ENCODE measurements around the gene CDH23.

CDH23 gene

DNA sequence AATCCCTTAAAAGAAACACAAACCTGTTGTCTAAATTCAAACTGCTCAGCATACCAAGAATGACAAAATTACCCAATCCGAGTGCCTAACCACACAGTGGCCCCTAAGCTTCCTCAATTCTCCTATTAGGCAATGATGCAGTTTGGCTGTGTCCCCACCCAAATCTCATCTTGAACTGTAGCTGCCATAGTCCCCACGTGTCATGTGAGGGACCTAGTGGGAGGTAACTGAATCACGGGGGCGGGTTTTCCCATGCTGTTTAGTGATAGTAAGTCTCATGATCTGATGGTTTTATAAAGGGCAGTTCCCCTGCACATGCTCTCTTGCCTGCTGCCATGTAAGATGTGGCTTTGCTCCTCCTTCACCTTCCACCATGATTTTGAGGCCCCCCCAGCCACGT lies 432.5 kb downstream of the CDH23 start:
- H3K4me3 ChIP-seq (ENCODE audit: low read length, poor library complexity, severe bottlenecking) = no peak overlapping the region
- H3K9me3 ChIP-seq (ENCODE audit: insufficient read depth, low read depth, low read length) = no peaks in the 10 kb centered on the region
- H2AFZ ChIP-seq (ENCODE audit: low read length) = no peak overlapping the region
- H3F3A ChIP-seq (ENCODE audit: low read depth) = no peaks in the 10 kb centered on the region
- no peak overlapping the region for H3K4me2 ChIP-seq (ENCODE audit: low read depth, low read length, poor library complexity, severe bottlenecking)
- H3K9ac ChIP-seq (ENCODE audit: low read depth, low read length, poor library complexity, severe bottlenecking) = no peak overlapping the region
- H3K9me2 ChIP-seq (replicated peaks; ENCODE audit: low read depth, low read length) = no peaks in the 10 kb centered on the region
- no peaks in the 10 kb centered on the region for H3K4me1 ChIP-seq (ENCODE audit: insufficient read depth, low read length, poor library complexity, severe bottlenecking)
- H3K27me3 ChIP-seq (ENCODE audit: insufficient read depth, low read length, poor library complexity, severe bottlenecking) = no peaks in the 10 kb centered on the region
- H4K20me1 ChIP-seq (ENCODE audit: insufficient read depth, low read length, poor library complexity, severe bottlenecking) = no peaks in the 10 kb centered on the region
- TF ChIP-seq, protein P1, sequence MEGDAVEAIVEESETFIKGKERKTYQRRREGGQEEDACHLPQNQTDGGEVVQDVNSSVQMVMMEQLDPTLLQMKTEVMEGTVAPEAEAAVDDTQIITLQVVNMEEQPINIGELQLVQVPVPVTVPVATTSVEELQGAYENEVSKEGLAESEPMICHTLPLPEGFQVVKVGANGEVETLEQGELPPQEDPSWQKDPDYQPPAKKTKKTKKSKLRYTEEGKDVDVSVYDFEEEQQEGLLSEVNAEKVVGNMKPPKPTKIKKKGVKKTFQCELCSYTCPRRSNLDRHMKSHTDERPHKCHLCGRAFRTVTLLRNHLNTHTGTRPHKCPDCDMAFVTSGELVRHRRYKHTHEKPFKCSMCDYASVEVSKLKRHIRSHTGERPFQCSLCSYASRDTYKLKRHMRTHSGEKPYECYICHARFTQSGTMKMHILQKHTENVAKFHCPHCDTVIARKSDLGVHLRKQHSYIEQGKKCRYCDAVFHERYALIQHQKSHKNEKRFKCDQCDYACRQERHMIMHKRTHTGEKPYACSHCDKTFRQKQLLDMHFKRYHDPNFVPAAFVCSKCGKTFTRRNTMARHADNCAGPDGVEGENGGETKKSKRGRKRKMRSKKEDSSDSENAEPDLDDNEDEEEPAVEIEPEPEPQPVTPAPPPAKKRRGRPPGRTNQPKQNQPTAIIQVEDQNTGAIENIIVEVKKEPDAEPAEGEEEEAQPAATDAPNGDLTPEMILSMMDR (conservative IDR thresholded peaks at IDR 0.05; ENCODE audit: low read length) = no peak
- TF ChIP-seq EZH2phosphoT487 (IDR thresholded peaks at IDR 0.05; ENCODE audit: borderline replicate concordance) = no peak
- H3K36me3 ChIP-seq (ENCODE audit: insufficient read depth, low read length) = peaks cover 84% of the 10 kb centered on the region
- H3K79me2 ChIP-seq (ENCODE audit: insufficient read depth, low read length) = peaks cover under 1% of the 10 kb centered on the region; the same call in 1 of the 2 replicates

DNA sequence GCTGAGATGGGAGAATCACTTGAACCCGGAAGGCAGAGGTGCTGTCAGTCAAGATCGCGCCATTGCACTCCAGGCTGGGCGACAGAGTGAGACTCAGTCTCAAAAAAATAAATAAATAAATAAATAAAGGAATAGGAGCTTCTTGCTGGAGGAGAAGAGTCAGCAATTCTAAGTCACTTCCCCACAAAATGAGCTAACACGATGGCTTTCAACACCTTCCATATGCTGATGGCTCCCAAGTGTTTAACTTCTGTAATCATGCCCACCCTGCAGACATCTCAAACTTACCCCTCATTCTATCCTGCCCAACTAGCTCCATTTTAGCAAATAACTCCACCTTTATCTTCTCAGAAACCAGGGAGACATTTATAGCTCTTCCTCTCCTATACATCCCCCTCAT lies 433.2 kb downstream of the CDH23 start:
- no peak overlapping the region for H3K4me2 ChIP-seq (ENCODE audit: low read depth, low read length, poor library complexity, severe bottlenecking)
- H3K4me1 ChIP-seq (ENCODE audit: insufficient read depth, low read length, poor library complexity, severe bottlenecking) = no peaks in the 10 kb centered on the region
- H3K9me3 ChIP-seq (ENCODE audit: insufficient read depth, low read depth, low read length) = no peaks in the 10 kb centered on the region
- peaks cover 77% of the 10 kb centered on the region for H3K36me3 ChIP-seq (ENCODE audit: insufficient read depth, low read length)
- H3K79me2 ChIP-seq (ENCODE audit: insufficient read depth, low read length) = peaks cover 7% of the 10 kb centered on the region; the same call in 1 of the 2 replicates
- no peak overlapping the region for H2AFZ ChIP-seq (ENCODE audit: low read length)
- H3F3A ChIP-seq (ENCODE audit: low read depth) = no peaks in the 10 kb centered on the region
- no peak overlapping the region for H3K9ac ChIP-seq (ENCODE audit: low read depth, low read length, poor library complexity, severe bottlenecking)
- H3K4me3 ChIP-seq (ENCODE audit: low read length, poor library complexity, severe bottlenecking) = no peak overlapping the region
- H4K20me1 ChIP-seq (ENCODE audit: insufficient read depth, low read length, poor library complexity, severe bottlenecking) = no peaks in the 10 kb centered on the region
- no peaks in the 10 kb centered on the region for H3K27me3 ChIP-seq (ENCODE audit: insufficient read depth, low read length, poor library complexity, severe bottlenecking)
- no peaks in the 10 kb centered on the region for H3K9me2 ChIP-seq (replicated peaks; ENCODE audit: low read depth, low read length)
- TF ChIP-seq, protein P1 (conservative IDR thresholded peaks at IDR 0.05; ENCODE audit: low read length) = no peak

DNA sequence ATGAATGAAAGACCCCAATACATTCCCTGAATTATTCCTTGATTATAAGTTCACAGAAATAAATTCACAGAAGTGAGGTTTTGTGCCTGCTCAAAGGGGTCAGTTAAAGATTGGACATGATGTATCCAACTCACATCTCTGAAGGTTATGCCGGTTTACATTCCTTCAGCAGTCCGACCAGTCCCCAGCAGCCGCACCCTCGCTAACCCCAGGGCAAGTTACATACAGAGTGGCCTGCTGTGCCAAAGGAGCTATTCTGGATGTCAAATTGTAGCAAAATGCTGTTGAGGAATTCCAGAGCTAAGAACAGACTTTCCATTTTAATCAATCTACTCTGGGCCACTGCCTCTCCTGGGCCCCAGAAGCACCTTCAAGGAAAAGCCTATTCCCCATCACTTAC lies 434.0 kb downstream of the CDH23 start:
- no peak for TF ChIP-seq EZH2phosphoT487 (IDR thresholded peaks at IDR 0.05; ENCODE audit: borderline replicate concordance)
- TF ChIP-seq, protein P1 (conservative IDR thresholded peaks at IDR 0.05; ENCODE audit: low read length) = no peak
- H3K4me3 ChIP-seq (ENCODE audit: low read length, poor library complexity, severe bottlenecking) = no peak overlapping the region
- H3K4me1 ChIP-seq (ENCODE audit: insufficient read depth, low read length, poor library complexity, severe bottlenecking) = peaks cover 2% of the 10 kb centered on the region
- H3K27me3 ChIP-seq (ENCODE audit: insufficient read depth, low read length, poor library complexity, severe bottlenecking) = no peaks in the 10 kb centered on the region
- no peaks in the 10 kb centered on the region for H3K9me2 ChIP-seq (replicated peaks; ENCODE audit: low read depth, low read length)
- no peak overlapping the region for H2AFZ ChIP-seq (ENCODE audit: low read length)
- H3K36me3 ChIP-seq (ENCODE audit: insufficient read depth, low read length) = peaks cover 69% of the 10 kb centered on the region
- no peaks in the 10 kb centered on the region for H3F3A ChIP-seq (ENCODE audit: low read depth)
- no peaks in the 10 kb centered on the region for H3K9me3 ChIP-seq (ENCODE audit: insufficient read depth, low read depth, low read length)
- H3K4me2 ChIP-seq (ENCODE audit: low read depth, low read length, poor library complexity, severe bottlenecking) = no peak overlapping the region
- no peaks in the 10 kb centered on the region for H4K20me1 ChIP-seq (ENCODE audit: insufficient read depth, low read length, poor library complexity, severe bottlenecking)
- peaks cover 13% of the 10 kb centered on the region; the same call in 1 of the 2 replicates for H3K79me2 ChIP-seq (ENCODE audit: insufficient read depth, low read length)
- H3K9ac ChIP-seq (ENCODE audit: low read depth, low read length, poor library complexity, severe bottlenecking) = no peak overlapping the region

All from Loucy (cell line).